GM18868 (cell line): ENCODE data around the gene OR1D2.
"Not testable (repeated sequence)": the region's sequence is repeated elsewhere in the genome, so short reads cannot be mapped to it uniquely, and the experiment has no call there.

Experiments
- ATAC-seq: cut with Tn5 transposase; IDR thresholded peaks from one replicate; pipeline ENCODE4 v1.9.1; 2021; ENCODE audit warnings: mild to moderate bottlenecking, moderate library complexity; ENCODE audit not compliant: unreplicated experiment

OR1D2 gene, protein sequence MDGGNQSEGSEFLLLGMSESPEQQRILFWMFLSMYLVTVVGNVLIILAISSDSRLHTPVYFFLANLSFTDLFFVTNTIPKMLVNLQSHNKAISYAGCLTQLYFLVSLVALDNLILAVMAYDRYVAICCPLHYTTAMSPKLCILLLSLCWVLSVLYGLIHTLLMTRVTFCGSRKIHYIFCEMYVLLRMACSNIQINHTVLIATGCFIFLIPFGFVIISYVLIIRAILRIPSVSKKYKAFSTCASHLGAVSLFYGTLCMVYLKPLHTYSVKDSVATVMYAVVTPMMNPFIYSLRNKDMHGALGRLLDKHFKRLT

DNA sequence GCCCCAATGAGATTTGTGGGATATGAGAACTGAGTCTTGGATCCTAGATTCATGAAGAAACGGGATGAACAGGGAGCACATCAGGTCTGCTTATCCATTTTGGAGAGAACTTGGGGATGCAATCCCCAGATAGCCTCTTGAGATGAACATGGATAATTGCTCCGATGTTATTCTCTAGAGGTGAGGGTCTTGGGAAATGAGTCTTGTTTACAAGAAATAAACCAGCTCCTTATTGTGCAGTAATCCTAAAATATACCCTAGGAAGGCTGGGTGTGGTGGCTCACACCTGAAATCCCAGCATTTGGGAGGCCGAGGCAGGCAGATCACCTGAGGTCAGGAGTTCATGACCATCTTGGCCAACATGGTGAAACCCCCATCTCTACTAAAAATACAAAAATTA lies at the start of gene OR1D2:
Gene OR1D2 (minus strand): TSS at position 101 of the 400 bp plus-strand sequence. CDS start 11,426 bp downstream, outside the sequence.
- no peak for ATAC-seq

GRCh38 chr17:3137494-3137893 lies 33.3 kb upstream of the OR1D2 start:
- ATAC-seq, result not testable (repeated sequence)

DNA sequence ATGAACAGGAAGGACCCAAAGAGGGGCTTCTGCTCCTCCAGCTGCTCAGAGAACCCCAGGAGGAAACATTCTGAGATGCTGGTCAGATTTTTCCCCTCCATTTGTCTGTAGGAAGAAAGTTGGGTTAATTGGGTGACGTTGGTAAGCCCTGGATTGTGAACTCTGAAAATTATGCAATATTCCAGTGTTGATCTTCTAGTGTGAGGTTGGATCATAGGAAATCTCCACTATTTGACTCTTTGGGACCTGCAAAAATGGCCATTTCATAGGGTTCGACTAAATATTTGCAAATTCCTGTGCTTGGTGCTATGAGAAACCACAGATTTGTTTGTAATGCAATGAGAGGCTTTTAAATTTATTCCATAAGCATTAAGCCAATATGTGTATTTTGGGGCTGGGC lies 23.2 kb upstream of the OR1D2 start, which contains the start of gene OR1G1:
Gene OR1G1 (minus strand): TSS at position 101 of the 400 bp plus-strand sequence. CDS start 0 bp downstream, at position 101.
- ATAC-seq, result no peak

- not testable (repeated sequence) for ATAC-seq
These were observed 30.4 kb downstream of the OR1D2 start for GRCh38 chr17:3073850-3074249.

DNA sequence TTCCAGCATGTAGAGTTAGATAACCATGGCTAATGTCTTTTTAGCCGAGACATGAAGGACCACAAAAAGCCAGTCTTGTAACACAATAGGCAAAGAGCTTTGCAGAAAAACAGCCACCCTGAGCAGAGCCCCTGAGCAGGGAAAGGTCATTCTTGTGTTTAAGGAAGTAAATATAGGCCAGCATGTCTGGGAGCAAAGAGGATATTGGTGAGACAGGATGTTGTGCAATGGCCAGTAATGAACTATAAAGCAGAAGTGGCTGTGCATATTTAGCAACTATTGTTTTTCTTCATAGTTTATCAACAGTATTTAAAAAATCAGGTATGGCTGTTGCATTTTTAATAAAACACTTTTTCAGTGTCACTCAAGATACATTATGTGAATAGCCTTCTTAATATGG lies 39.0 kb downstream of the OR1D2 start:
- not testable (repeated sequence) for ATAC-seq

GRCh38 chr17:3063507-3063906 lies 40.7 kb downstream of the OR1D2 start, which contains the start of gene OR1D5:
TSS of gene OR1D5 (minus strand) at chr17:3063607. CDS start at chr17:3063607, 0 bp downstream.
- ATAC-seq, result not testable (repeated sequence)

DNA sequence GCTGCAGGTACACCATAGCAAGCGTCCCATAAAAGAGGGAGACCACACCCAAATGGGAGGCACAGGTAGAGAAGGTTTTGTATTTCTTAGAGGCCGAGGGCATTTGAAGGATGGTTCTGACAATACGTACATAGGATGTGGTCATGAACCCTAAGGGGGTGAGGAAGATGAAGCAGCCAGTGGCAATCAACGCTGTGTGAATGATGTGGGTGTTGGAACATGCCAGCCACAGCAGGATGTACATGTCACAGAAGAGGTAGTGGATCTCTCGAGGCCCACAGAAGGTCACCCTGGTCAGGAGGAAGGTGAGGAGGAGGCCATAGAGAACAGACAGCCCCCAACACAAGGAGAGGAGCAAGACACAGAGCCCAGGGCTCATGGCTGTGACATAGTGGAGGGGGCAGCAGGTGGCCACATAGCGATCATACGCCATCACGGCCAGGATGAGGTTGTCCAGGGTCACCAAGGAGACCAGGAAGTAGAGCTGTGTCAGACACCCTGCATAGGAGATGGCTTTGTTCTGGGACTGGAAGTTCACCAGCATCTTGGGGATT lies 41.3 kb downstream of the OR1D2 start:
- not testable (repeated sequence) for ATAC-seq

GRCh38 chr17:3054868-3055267 lies 49.4 kb downstream of the OR1D2 start:
- not testable (repeated sequence) for ATAC-seq

- ATAC-seq, result no peak
These were observed 54.4 kb downstream of the OR1D2 start for GRCh38 chr17:3049705-3050295.

- ATAC-seq, result peak; percentile 99
These were observed 55.3 kb downstream of the OR1D2 start for GRCh38 chr17:3048727-3049471.

DNA sequence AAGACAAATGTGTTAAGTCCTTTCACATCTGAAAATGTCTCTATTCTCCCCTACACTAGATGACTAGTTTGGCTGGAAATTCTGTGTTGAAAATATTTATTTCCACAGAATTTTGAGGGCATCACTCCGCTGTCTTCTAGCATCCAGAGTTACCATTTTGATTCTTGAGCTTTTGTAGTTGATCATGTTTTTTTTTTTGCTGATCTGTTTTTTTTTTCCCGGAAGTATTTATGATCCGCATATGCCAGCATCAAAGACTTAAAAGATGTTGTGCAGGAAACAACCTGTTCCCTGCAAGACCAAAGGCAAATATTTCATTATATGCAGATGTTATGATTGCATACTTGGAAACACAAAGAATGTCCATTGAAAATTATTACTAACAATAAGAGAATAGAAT lies 57.5 kb downstream of the OR1D2 start:
- ATAC-seq, result no peak

DNA sequence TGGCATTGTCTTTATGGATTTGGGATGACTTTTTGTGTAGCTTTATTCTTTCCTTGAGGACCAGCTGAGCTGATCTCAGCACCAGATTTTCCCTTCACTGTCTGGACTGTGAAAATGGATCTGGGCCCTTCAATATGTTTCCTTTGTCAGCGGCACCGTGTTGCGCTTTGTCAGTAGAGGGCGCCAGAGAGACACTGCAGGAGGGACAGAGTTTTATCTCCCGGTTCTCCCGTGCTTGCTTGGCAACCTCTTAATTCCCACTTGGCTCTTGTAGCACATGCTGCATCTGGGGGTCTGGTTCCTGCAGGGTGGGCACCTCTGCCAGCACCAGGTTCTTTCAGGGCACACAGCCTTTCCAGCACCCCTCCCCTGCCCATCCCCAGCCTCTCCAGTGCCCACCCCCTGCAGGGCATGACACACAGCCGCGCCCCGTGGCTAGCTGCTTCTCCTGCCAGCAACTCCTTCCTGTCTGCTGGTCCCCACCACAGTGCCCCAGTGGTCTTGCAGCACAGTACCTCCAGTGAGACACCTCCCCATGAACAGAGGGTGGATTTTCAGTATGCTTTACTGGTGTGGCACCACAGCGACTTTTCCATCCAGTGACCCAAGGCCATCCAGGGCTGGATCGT lies 60.4 kb downstream of the OR1D2 start:
- no peak for ATAC-seq

DNA sequence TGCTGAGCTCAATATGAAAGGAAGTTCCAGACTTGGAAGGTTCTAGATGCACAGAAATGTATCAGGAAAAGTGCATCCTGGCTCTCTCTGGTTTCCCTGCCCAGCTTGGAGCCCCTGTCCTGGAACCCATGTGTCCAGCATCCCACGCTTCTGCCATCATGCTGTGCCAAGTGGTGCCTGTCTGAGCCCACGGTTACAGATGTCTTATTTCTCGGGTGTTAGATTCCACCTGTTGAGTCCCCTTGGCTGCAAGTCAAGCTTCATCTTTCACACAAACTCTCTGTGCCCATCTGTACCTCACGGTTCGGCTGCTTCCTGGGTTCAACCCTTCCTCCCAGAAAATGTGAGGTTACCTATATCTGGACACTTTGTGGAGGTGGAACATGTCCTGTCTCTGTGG lies 63.3 kb downstream of the OR1D2 start:
- ATAC-seq, result no peak

DNA sequence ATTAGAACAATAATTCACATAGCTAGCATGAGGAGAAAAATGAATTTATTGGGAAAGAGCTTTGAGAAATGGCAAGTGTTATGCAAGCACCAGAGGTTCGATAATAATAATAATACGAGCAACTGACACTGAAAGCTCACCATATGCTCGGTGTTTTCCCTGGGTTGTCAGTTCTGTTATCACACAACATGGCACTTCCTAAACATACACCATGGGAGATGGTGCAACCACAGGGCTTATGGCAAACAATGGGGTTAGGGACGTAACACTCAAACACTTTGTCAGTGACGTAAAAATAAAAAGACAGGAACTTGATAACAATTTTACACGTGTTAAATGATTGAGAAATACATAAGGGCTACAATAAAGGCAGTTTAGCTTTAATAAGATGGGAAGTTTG lies 64.5 kb downstream of the OR1D2 start:
- ATAC-seq, result no peak

DNA sequence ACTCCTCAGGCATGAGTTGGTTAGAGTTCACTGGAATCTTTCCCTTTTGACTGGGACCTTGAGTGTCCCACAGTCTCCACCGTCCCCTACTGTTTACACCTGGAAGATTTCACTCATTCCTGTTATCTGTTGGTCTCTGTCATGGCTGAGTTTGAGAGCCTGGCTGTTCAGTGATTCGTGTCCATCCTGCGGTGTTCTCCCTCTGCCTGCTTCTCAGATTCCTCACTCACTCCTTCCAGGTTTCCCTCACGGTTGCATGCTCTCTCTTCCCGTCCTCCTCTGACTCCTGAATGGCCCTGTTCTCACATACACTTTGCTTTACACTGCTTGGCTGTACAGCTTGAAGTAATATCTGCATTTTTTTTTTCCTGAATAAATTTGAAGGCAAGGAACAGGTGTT lies 65.3 kb downstream of the OR1D2 start:
- ATAC-seq, result no peak
